RPMI8226 (cell line): ENCODE data around the gene ULK2.
"Not testable (repeated sequence)": the region's sequence is repeated elsewhere in the genome, so short reads cannot be mapped to it uniquely, and the experiment has no call there.

Source experiments
- DNase-seq: peaks from one replicate; pipeline ENCODE4 v3.0.0-alpha.2; 2015

ULK2 gene

GRCh38 chr17:19867329-19868078 is at the start of gene ULK2:
ULK2 (minus strand) TSS chr17:19867936; CDS start chr17:19867417, 519 bp downstream.
- DNase-seq = peak; percentile 67

DNA sequence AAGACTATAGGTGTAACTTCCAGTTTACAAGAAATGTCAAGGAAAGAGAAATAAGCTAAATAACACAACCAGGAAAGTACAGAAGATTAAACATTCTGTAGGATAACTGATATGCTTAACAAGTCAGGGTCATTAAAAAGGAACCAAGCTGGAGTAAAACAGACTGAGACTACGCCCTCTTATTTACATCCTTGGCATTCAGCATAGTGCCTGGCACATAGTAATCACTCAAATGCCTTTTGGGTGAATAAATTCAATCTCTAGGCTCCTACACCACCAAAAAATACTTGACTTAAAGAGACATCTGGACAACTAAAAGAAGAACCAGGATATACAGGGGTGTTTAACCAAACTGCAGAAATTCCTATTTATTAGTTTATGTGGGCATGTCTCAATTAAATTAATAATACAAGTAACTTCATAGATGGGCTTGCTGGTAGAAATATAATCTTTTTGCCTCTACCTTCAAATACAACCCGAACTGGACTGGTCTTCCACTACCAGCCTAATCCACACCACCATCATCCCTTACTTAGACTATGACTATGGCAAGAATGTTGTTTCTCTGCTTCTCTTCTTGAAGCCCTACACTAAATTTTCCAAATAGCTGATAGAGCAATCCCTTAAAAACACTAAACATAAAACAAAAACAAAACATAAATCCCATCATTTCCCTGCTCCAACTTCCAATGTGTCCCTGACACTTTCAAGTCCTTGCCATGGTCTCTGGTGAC is 47.7 kb upstream of the ULK2 start:
- no peak for DNase-seq

DNA sequence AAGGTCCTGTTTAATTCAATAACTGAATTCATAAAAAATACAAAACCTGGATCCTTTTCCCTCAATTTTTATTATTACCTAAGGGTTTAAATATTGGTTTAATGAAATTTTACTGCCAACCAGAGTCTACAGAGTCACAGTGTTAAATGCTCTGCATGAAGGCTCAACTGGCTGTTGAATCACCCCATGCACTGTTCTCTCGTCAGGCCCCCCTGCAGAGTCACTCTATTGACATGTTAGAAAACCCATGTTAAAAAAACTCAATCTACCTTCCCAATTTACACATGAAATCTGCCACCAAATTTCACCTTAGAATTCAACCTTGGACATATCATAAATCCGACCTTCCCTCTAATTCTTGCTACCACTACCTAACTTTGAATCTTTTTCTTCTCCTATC is 43.3 kb upstream of the ULK2 start:
- no peak for DNase-seq

GRCh38 chr17:19909139-19909538 is 41.4 kb upstream of the ULK2 start:
- DNase-seq = no peak

GRCh38 chr17:19905502-19905901 is 37.8 kb upstream of the ULK2 start:
- DNase-seq = no peak

DNA sequence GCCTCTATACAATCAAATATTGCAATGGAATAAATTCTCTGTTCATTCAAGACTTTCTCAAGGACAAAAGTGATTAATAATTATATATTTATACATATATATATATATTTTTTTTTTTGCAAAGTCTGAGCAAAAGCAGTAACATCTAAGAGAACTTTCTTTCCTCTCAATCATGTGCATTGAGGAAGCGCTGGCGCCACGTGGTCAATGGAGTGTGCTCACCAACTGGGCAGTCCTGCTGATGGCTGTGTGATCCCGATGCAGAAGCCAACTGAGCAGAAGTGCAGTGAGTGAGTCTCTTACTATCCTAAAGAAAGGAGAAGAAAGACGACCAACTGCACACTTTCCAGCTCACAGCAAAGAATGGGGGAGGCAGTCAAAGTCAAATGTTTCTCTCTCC is 37.2 kb upstream of the ULK2 start:
- no peak for DNase-seq

- DNase-seq = no peak
These were observed 36.7 kb upstream of the ULK2 start for GRCh38 chr17:19904412-19904811.

- DNase-seq = no peak
These were observed 33.1 kb upstream of the ULK2 start for GRCh38 chr17:19900809-19901208.

- no peak for DNase-seq
These were observed 30.2 kb upstream of the ULK2 start for GRCh38 chr17:19897903-19898302.

- DNase-seq = no peak
These were observed 29.5 kb upstream of the ULK2 start for GRCh38 chr17:19897090-19897837.

- DNase-seq = no peak
These were observed 28.9 kb upstream of the ULK2 start for GRCh38 chr17:19896679-19897078.

GRCh38 chr17:19890554-19890953 is 22.8 kb upstream of the ULK2 start:
- DNase-seq = not testable (repeated sequence)

DNA sequence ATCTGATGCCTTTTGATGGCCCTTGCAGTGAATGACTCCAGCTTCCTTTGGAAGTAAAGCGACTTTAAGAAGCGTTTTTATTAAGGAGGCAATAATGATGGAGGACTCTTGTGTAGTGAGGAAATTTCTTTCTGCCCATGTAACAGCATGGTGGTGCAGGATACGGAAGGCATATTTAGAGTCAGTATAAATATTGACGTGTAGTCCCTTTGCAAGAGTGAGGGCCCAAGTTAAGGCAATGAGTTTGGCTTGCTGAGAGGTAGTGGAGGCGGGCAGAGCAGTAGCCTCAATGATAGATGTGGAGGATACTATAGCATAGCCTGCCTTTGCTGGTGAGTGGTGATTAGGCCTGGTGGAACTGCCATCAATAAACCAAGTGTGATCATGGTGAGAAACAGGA is 22.3 kb upstream of the ULK2 start:
- not testable (repeated sequence) for DNase-seq

DNA sequence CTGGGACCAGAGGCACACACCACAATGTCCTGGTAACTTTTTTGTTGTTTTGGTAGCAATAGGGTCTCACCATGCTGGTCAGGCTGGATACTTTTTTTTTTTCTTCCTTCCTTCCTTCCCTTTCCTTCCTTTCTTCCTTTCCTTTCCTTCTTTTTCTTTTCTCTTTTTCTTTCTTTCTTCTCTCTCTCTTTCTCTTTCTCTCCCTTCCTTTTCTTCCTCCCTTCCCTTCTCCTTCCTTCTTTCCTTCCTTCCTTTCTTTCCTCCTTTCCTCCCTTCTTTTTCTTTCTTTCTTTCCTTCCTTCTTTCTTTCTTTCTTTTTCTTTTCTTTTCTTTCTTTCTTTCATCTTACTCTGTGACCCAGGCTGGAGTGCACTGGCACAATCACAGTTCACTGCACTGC is 18.4 kb upstream of the ULK2 start:
- DNase-seq = no peak

- DNase-seq = no peak
These were observed 15.9 kb upstream of the ULK2 start for GRCh38 chr17:19883537-19884215.

DNA sequence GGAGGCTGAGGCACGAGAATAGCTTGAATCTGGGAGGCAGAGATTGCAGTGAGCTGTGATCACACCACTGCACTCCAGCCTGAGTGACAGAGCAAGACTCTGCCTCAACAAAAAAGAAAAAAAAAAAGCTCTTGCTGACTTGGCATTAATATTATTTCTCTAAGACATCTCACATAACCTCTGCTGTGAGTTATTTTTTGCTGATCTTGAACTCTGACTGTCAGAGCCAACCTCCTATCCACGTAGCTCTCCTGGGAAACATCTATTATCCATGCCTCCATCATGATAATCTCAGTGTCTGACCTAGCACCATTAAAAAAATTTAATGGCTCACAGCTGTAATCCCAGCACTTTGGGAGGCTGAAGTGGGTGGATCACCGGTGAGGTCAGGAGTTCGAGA is 12.7 kb upstream of the ULK2 start:
- peak; percentile 20 for DNase-seq

- no peak for DNase-seq
These were observed 9.7 kb upstream of the ULK2 start for GRCh38 chr17:19877364-19877945.

- peak; percentile 66 for DNase-seq
These were observed 8.9 kb upstream of the ULK2 start for GRCh38 chr17:19876529-19877161.

DNA sequence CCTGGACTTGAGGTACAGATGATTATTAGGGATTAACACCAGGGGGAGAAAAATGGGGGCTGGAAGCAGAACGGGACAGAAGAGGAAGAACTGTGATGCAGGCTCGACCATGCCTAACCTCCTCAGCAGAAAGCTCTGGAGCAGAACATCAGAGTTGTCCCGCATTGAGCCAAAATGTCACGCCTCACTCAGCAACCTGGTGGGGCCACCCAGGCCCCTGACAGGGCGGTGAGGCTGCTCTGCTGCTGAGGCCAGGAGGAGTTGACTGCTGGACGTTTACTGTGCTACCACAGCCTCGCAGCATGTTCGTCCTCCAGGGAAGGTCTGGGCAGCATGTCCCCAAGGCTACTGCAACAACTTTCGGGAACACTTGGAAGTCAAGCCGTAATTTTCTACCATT is 6.5 kb upstream of the ULK2 start:
- no peak for DNase-seq

DNA sequence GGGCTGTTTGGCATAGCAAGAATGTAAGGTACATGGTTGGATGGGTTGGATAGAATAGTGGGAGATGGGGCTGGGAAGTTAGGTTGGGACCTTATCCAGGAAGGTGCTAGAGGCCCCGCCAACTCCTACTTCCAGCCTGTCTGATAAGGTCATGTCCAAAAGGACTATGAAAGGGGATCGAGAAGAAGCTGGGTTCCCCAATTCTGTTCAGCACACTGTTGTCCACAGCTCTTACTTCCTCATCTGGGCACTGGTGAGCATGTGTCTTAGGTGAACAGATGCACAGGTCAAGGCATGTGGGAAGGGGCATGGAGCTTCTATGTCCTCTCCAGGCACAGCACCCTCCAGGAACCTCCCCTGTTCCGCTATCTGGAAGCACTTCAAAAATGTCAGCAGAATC is 5.6 kb upstream of the ULK2 start:
- DNase-seq = no peak

GRCh38 chr17:19868079-19868395 is 301 bp upstream of the ULK2 start:
- DNase-seq = no peak

- peak; percentile 64 for DNase-seq
These were observed 732 bp downstream of the ULK2 start for GRCh38 chr17:19867079-19867328.

DNA sequence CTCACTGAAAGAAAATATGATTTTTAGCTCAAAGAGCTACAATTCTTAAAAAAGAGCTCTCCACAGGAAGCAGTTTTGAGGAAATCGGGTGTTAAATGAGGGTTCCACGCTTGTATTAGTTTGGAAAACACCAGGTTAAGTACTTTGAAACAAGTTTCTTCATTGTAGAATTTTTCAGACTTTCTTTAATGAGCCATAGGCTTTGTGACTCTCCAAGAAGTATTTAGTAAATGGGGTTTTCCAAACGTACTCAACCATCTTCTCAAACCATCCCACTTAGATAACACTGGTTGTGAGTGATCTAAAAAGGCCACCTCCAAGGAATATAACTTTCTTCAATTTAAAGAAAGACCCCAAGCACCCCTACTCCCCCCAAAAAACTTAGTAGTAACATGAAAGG is 2.7 kb downstream of the ULK2 start:
- no peak for DNase-seq
